Keratinocyte (primary cell): ENCODE data around the gene CYLC1. TPM values are rescaled to one million over a fixed set of nuclear protein-coding genes. Genes with fewer than 3 reads are reported as not detected.

Source experiments
- DNase-seq: peaks from one replicate; pipeline ENCODE4 v3.0.0-alpha.2; 2011; ENCODE audit warnings: low read depth, missing footprints, low spot score
- FAIRE-seq: peaks from 2 replicates; lab custom pipeline; 2011; peaks lifted over from hg19 to GRCh38; lab: Jason Lieb, UNC
- H2AFZ ChIP-seq: 2 replicates; pipeline ENCODE4 v1.6.0; 2012; ENCODE audit warnings: low read length, control low read depth, inconsistent platforms; ENCODE audit not compliant: control insufficient read depth
- H3K27ac ChIP-seq: 2 replicates; pipeline ENCODE4 v1.5.1; 2011; ENCODE audit warnings: low read length; ENCODE audit not compliant: control insufficient read depth, insufficient read depth
- H3K27me3 ChIP-seq: 3 replicates; pipeline ENCODE4 v1.6.0; 2011; ENCODE audit warnings: low read length; ENCODE audit not compliant: control insufficient read depth, insufficient read depth; ENCODE audit errors: extremely low read depth
- H3K36me3 ChIP-seq, 2 experiments: 2 replicates in 1 of 2; 3 replicates in 1 of 2; pipeline ENCODE4 v1.5.1; 2011; ENCODE audit warnings: low read length in 2 of 2, mild to moderate bottlenecking in 1 of 2; ENCODE audit not compliant: control insufficient read depth in 2 of 2, insufficient read depth in 2 of 2; ENCODE audit errors: extremely low read depth in 1 of 2
- H3K4me1 ChIP-seq: 3 replicates; pipeline ENCODE4 v1.5.1; 2011; ENCODE audit warnings: low read length; ENCODE audit not compliant: control insufficient read depth, insufficient read depth; ENCODE audit errors: extremely low read depth
- H3K4me2 ChIP-seq: 3 replicates; pipeline ENCODE4 v1.6.0; 2011; ENCODE audit warnings: low read depth, low read length; ENCODE audit not compliant: control insufficient read depth, insufficient read depth; ENCODE audit errors: extremely low read depth
- H3K4me3 ChIP-seq, 3 experiments: fragments of 200-600 bp in 1 of 3; sonication (generic) in 1 of 3; 2 replicates in 2 of 3; 3 replicates in 1 of 3; pipeline ENCODE4 v1.5.1; 2011 to 2016; ENCODE audit warnings: low read length in 3 of 3, mild to moderate bottlenecking in 3 of 3, control low read depth in 2 of 3, inconsistent platforms in 1 of 3, low read depth in 1 of 3, mixed read lengths in 1 of 3, mixed run types in 1 of 3, moderate library complexity in 1 of 3; ENCODE audit not compliant: control insufficient read depth in 2 of 3, insufficient read depth in 2 of 3; ENCODE audit errors: extremely low read depth in 1 of 3
- H3K79me2 ChIP-seq: 2 replicates; pipeline ENCODE4 v1.6.0; 2012; ENCODE audit warnings: low read length; ENCODE audit not compliant: control insufficient read depth, insufficient read depth
- H3K9ac ChIP-seq: 3 replicates; pipeline ENCODE4 v1.6.0; 2011; ENCODE audit warnings: low read length; ENCODE audit not compliant: control insufficient read depth, insufficient read depth; ENCODE audit errors: extremely low read depth
- H3K9me1 ChIP-seq: 3 replicates; pipeline ENCODE4 v1.6.0; 2011; ENCODE audit warnings: low read length; ENCODE audit not compliant: control insufficient read depth, insufficient read depth; ENCODE audit errors: extremely low read depth
- H3K9me3 ChIP-seq: 2 replicates; pipeline ENCODE4 v1.5.1; 2012; ENCODE audit warnings: low read depth, low read length; ENCODE audit not compliant: control insufficient read depth
- H4K20me1 ChIP-seq: 3 replicates; pipeline ENCODE4 v1.6.0; 2011; ENCODE audit warnings: low read length; ENCODE audit not compliant: control insufficient read depth, insufficient read depth; ENCODE audit errors: extremely low read depth
- CTCF ChIP-seq, 3 experiments: IDR thresholded peaks in 1 of 3; conservative IDR thresholded peaks in 1 of 3; optimal IDR thresholded peaks in 1 of 3; 2 replicates in 2 of 3; 3 replicates in 1 of 3; pipeline versions ENCODE3 to v1.5.1; 2011; ENCODE audit warnings: low read length in 3 of 3, mild to moderate bottlenecking in 3 of 3, moderate library complexity in 2 of 3, control low read depth in 1 of 3, inconsistent platforms in 1 of 3; ENCODE audit not compliant: insufficient read depth in 2 of 3; ENCODE audit errors: extremely low read depth in 1 of 3
- EZH2 ChIP-seq: IDR thresholded peaks from one replicate; pipeline ENCODE4 v1.6.1; 2012; ENCODE audit warnings: inconsistent platforms, mild to moderate bottlenecking, low read length, moderate library complexity
- dilution Hi-C: fragments of 300-500 bp; cut with MboI; formaldehyde crosslinking; loops from one replicate; pipeline ENCODE4 v1.7.0; 2020; ENCODE audit warnings: low sequenced_read_pairs; ENCODE audit not compliant: extremely low pct_ligation_motif_present
- polyA plus RNA-seq, 5 experiments: library from polyadenylated mRNA; depleted of rRNA in 3 of 5; stranded (reverse) in 3 of 5; stranded (forward) in 1 of 5; unstranded in 1 of 5; fragments of >200 nt; gene quantifications; 1 replicate in 1 of 5; 2 replicates in 3 of 5; 3 replicates in 1 of 5; pipeline versions ENCODE4 v1.2.1 to v1.2.3, GENCODE V29; 2011 to 2012; ENCODE audit warnings: missing spikeins in 2 of 5, low read depth in 1 of 5, low replicate concordance in 1 of 5

Gene CYLC1
- polyA plus RNA-seq, 1 donor (not counting 4 experiments of a cell fraction or from before 2014, with no cell fraction given): not detected

DNA sequence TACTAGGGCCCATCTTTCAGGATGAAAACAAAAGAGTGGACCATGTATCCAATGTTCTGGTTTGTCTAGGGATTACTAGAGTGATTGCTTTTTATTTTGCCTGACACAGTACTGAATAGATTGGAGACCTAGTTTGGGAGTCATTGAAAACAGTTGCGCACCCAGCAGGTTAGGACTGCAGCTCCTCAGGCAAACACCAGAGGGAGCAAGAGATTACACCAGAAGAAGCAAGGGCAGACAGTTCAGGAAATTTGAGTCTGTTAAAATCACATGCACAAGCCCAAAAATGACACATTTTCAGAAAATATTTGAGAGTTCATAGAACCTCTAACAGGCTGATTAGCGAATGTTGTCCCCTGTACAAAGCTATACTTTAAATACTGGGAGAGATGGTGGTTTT lies 55.6 kb downstream of the CYLC1 start:
- Histone ChIP-seq H3K9me3 (no peaks in the 10 kb centered on the region), H3K4me1 (no peaks in the 10 kb centered on the region), H3K27me3 (no peaks in the 10 kb centered on the region), H3K9ac (no peak overlapping the region), H3K4me2 (no peak overlapping the region), H2AFZ (no peak overlapping the region), H3K9me1 (no peaks in the 10 kb centered on the region), H3K27ac (no peak overlapping the region), H3K79me2 (no peaks in the 10 kb centered on the region), H3K4me3 (no peak overlapping the region), H4K20me1 (no peaks in the 10 kb centered on the region), H3K36me3 (no peaks in the 10 kb centered on the region)
- dilution Hi-C loops: no loop called here
- TF ChIP-seq EZH2 (no peak), CTCF (optimal IDR thresholded peaks at IDR 0.05 in 1 of 3, IDR thresholded peaks at IDR 0.05 in 1 of 3, conservative IDR thresholded peaks at IDR 0.05 in 1 of 3; ENCODE audit: extremely low read depth in 1 of 3, insufficient read depth in 2 of 3, low read length in 3 of 3) (peak; percentile 36 to 79 (median 52))
- FAIRE-seq (no peak), DNase-seq (no peak)

DNA sequence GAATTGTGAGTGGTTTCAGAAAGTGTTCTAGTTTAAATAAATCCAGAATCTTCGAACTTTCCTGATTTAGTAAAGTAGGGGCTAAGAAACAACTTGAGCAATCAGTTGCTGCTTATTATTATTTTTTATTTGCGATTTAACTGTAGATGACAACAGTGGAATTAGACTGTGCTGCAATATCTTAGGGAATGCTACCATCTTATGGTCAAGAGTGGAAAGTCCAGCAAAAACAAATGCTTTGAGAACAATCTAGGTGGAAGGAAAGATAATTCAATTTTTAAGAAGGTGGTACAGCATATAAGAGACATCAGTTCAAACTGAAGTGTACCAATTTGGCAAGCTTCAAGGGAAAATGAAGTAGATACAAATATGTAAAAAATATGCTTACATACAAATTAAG lies 73.3 kb downstream of the CYLC1 start:
- no peaks in the 10 kb centered on the region for H3K36me3 ChIP-seq
- dilution Hi-C loops: no loop called here
- DNase-seq: no peak
- no peak overlapping the region for H3K4me2 ChIP-seq
- no peaks in the 10 kb centered on the region for H3K4me1 ChIP-seq
- no peak for FAIRE-seq
- no peak overlapping the region for H3K4me3 ChIP-seq
- no peaks in the 10 kb centered on the region for H3K9me3 ChIP-seq
- no peak for TF ChIP-seq EZH2
- no peak for TF ChIP-seq CTCF (optimal IDR thresholded peaks at IDR 0.05 in 1 of 3, IDR thresholded peaks at IDR 0.05 in 1 of 3, conservative IDR thresholded peaks at IDR 0.05 in 1 of 3; ENCODE audit: extremely low read depth in 1 of 3, insufficient read depth in 2 of 3, low read length in 3 of 3)
- no peaks in the 10 kb centered on the region for H3K27me3 ChIP-seq
- H3K79me2 ChIP-seq: no peaks in the 10 kb centered on the region
- no peak overlapping the region for H3K27ac ChIP-seq
- H3K9ac ChIP-seq: no peak overlapping the region
- H3K9me1 ChIP-seq: no peaks in the 10 kb centered on the region
- H2AFZ ChIP-seq: no peak overlapping the region
- H4K20me1 ChIP-seq: no peaks in the 10 kb centered on the region
